HCT116 (cell line): ENCODE results near the gene HOXB3.

ENCODE experiments used
- EGR1 ChIP-seq: IDR thresholded peaks from 2 replicates; pipeline ENCODE4 v1.6.1; 2012; ENCODE audit warnings: low read depth
- EZH2 ChIP-seq: fragments of 200-600 bp; sonication (generic); IDR thresholded peaks from 2 replicates; pipeline ENCODE4 v1.6.1; 2017; ENCODE audit warnings: antibody characterized with exemption, mixed run types
- EZH2phosphoT487 ChIP-seq: fragments of 200-600 bp; IDR thresholded peaks from 2 replicates; pipeline ENCODE4 v1.6.1; 2018; ENCODE audit warnings: antibody characterized with exemption, borderline replicate concordance
- JUND ChIP-seq: IDR thresholded peaks from 2 replicates; pipeline ENCODE4 v1.6.1; 2012
- POLR2A ChIP-seq: IDR thresholded peaks from 2 replicates; pipeline ENCODE4 v1.7.0; 2011; ENCODE audit warnings: borderline replicate concordance; ENCODE audit not compliant: insufficient read depth, insufficient read length; ENCODE audit errors: extremely low read depth
- POLR2AphosphoS5 ChIP-seq: IDR thresholded peaks from 2 replicates; pipeline ENCODE4 v1.6.1; 2011; ENCODE audit warnings: mild to moderate bottlenecking, low read depth, low read length, moderate library complexity
- RAD21 ChIP-seq: IDR thresholded peaks from 2 replicates; pipeline ENCODE4 v1.6.1; 2012; ENCODE audit warnings: low read depth, mild to moderate bottlenecking
- SIN3A ChIP-seq: IDR thresholded peaks from 2 replicates; pipeline ENCODE4 v1.6.1; 2012; ENCODE audit warnings: low read depth
- SP1 ChIP-seq: IDR thresholded peaks from 2 replicates; pipeline ENCODE4 v1.6.1; 2012; ENCODE audit warnings: low read depth
- SRF ChIP-seq: IDR thresholded peaks from 2 replicates; pipeline ENCODE4 v1.6.1; 2012; ENCODE audit warnings: low read depth
- TCF7L2 ChIP-seq: IDR thresholded peaks from 2 replicates; pipeline ENCODE4 v1.7.0; 2011; ENCODE audit warnings: borderline replicate concordance, inconsistent platforms; ENCODE audit not compliant: insufficient read depth, insufficient read length; ENCODE audit errors: extremely low read depth
- YY1 ChIP-seq: IDR thresholded peaks from 2 replicates; pipeline ENCODE4 v1.6.1; 2011; ENCODE audit warnings: low read length, low read depth, moderate library complexity, mild to moderate bottlenecking; ENCODE audit not compliant: insufficient replicate concordance; ENCODE audit errors: extremely low read depth
- TF ChIP-seq, protein P1 (sequence below), 3 experiments: fragments of 200-600 bp in 1 of 3; sonication (generic) in 1 of 3; IDR thresholded peaks in 2 of 3; conservative IDR thresholded peaks in 1 of 3; 2 replicates each; pipeline ENCODE4 v1.5.1; 2012 to 2017; ENCODE audit warnings: low read depth in 2 of 3, low read length in 2 of 3, antibody characterized with exemption in 1 of 3, borderline replicate concordance in 1 of 3, control low read depth in 1 of 3, mild to moderate bottlenecking in 1 of 3, mixed read lengths in 1 of 3, mixed run types in 1 of 3, moderate library complexity in 1 of 3; ENCODE audit not compliant: insufficient read depth in 1 of 3
- TF ChIP-seq, protein P2 (sequence below): IDR thresholded peaks from 2 replicates; pipeline ENCODE4 v1.6.1; 2012

DNA sequence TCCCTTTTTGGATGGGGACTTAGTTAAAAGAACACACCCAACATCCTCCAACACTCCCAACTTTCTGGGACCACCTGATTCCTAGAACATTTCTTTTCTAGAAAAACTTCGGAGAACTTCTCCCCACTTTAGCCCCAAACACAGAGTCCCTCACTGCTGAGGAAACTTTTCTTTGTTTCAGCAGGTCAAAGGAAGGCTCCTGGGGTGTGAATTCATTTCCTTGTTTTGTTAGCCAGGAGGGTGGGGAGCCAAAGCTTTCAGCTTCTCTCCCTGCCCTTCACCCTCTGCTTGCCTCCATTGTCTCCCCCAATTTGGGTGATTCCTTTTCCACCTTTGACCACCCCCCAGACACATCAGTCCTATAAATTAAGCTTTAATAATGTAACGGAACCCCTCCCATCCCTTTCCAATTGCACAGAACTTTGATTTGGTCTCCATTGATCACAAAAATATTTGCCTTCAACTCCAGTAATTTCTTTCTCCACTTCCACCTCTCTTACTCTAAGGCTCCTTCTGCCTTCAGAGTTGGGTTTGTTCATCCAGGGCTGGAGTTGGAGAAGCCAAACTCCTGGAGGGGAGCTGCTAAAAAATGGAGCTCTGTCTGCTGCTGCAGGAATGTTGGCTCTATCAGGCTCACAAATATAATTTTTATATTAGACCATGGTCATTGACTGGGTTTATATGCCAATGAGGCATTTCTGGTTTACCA lies 22.2 kb downstream of the HOXB3 start:
- TF ChIP-seq, protein P1, sequence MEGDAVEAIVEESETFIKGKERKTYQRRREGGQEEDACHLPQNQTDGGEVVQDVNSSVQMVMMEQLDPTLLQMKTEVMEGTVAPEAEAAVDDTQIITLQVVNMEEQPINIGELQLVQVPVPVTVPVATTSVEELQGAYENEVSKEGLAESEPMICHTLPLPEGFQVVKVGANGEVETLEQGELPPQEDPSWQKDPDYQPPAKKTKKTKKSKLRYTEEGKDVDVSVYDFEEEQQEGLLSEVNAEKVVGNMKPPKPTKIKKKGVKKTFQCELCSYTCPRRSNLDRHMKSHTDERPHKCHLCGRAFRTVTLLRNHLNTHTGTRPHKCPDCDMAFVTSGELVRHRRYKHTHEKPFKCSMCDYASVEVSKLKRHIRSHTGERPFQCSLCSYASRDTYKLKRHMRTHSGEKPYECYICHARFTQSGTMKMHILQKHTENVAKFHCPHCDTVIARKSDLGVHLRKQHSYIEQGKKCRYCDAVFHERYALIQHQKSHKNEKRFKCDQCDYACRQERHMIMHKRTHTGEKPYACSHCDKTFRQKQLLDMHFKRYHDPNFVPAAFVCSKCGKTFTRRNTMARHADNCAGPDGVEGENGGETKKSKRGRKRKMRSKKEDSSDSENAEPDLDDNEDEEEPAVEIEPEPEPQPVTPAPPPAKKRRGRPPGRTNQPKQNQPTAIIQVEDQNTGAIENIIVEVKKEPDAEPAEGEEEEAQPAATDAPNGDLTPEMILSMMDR (IDR thresholded peaks at IDR 0.05 in 2 of 3, conservative IDR thresholded peaks at IDR 0.05 in 1 of 3; ENCODE audit: borderline replicate concordance in 1 of 3, insufficient read depth in 1 of 3, low read depth in 2 of 3, low read length in 2 of 3) = no peak
- TF ChIP-seq POLR2A (no peak), SRF (no peak), EZH2 (no peak), POLR2AphosphoS5 (no peak), SP1 (no peak), EZH2phosphoT487 (no peak), EGR1 (no peak), YY1 (no peak), JUND (no peak), TCF7L2 (no peak), RAD21 (no peak), SIN3A (no peak)
- TF ChIP-seq, protein P2, sequence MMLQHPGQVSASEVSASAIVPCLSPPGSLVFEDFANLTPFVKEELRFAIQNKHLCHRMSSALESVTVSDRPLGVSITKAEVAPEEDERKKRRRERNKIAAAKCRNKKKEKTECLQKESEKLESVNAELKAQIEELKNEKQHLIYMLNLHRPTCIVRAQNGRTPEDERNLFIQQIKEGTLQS = no peak
